ENCODE data around the gene GALNT2.

Gene GALNT2

DNA sequence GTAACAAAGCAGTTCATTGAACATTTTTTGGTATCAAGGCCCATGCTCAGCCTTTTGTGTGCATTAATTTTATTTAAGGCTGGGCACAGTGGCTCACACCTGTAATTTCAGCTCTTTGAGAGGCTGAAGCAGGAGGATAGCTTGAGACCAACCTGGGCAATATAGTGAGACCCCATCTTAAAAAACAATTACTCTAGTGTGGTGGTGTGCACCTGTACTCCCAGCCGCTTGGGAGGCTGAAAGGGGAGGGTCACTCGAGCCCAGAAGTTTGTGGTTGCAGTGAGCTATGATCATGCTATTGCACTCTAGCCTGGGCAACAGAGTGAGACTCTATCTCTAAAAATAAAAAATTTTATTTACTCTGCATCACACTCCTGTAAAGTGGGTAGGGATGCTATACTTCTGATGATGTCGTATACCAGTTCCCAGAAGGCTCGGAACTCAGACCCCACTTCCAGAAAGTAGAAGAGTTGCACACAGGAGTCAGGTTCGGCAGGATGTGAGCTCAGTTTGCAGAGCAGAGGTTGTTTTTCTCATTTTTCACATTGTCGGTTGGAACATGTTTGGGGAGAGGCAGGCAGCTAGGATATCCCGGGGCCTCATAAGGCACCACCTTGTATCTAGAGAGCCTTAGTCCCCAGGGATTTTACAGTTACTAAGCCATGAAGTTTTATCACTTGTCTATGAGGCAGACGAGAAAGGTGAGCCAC lies 144.6 kb downstream of the GALNT2 start:
- no peak for DNase-seq (ENCODE audit: low spot score)

DNA sequence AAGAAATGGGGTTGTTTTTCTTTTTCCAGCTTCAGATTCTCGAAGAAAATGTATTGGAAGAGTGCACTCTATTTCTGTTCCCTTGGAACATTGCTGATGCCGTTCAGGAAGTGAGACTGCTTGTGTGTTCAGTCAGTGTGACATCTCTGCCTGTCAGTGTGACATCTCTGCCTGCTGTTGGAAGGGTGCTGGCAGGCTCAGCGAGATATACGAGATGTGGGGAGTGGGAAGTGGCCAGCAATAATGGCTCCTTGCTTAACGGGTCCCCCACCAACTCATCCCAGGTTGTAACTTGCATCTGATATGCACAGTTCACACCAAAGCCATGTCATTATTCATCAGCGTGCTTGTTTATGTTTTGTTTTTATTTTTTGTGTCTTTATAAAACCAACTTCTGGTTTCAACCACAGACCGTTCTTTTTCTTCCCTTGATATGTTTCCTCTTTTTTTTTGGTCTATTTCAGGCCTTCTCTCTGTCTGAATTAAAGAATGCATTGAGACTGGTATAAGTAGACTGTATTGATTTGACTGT lies 145.4 kb downstream of the GALNT2 start:
- no peak for DNase-seq (ENCODE audit: low spot score)

DNA sequence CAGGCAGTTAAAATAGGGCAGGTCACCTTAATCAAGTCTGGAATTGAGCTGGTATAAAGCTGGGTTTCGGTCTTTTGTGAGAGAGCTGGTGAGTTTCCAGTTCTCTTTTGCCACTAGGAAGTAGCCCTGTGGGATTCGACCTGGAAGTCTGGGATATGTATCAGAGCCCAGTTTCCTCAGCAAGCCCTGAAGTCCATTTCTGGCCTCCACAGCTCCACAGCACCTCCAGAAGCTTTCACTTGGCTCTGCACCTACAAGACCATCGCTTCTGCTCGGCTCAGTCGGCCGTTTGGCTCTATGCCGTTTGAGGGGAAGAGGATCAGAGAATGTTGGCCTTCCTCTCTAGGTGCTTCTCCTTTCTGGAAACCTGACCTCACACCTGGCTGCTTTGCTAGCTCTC lies 148.0 kb downstream of the GALNT2 start:
- peak; percentile 20 for DNase-seq (ENCODE audit: low spot score)

DNA sequence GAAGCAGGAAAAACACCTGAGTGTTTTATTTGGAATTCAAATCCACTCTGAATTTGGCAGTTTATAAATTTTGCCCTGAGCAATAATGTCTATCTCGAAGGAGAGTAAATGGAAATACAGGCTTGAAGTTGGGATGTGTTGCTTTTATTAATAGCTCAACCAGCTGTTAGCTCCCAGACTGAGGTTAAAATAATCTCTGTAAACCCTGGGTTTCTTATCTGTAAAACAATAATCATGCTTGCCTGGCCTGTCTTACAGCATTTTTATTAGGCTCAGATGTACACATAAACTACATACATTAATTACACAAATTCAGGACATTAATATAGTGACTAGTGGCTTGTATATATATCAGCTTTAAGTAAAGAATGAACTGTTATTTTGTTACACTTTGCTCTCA lies 148.5 kb downstream of the GALNT2 start:
- DNase-seq (ENCODE audit: low spot score): no peak

GRCh38 chr1:230216896-230217295 lies 149.9 kb downstream of the GALNT2 start:
- no peak for DNase-seq (ENCODE audit: low spot score)

- no peak for DNase-seq (ENCODE audit: low spot score)
Measured at GRCh38 chr1:230218667-230219066, 151.6 kb downstream of the GALNT2 start.

DNA sequence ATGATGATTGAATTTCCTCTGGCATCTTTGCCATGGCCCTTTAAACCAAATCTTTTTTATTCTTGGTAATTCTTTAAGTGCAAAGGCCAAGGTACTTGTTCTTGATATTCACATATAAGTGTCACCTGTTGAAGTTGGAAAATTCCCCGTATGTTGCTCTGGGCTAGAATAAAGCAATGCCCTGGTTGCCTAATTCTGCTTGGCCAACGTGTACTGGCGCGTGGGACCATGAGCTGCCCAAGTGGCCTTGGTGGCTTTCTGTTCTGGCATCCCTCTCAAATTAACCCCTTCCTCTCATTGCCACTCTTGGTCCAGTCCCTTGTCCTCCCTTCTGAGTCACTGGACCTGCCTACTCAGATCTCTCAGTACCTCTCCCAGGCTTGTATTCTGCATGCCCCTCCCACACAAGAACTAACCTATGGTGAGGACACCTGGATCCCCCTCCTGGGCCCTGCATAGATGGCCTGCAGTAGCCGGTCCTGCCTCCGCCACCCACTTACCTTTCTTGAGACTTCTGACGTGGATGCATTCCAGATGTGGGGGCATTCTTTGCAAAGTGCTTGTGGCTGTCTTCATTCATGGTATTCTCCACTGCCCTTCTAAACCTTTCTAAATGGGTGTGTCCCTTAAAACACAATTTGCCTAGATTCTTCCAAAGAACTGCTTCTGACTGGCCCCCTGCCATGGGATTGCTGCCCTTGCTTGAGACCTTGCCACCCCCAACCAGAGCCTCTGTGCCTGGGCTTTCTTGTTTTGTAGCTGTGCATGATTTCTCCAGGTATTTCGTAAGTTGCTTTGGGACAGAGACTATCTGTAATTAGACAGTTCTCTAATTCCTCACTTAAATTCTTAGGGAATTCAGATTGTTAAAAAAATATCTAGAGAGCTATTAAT lies 152.4 kb downstream of the GALNT2 start:
- no peak for DNase-seq (ENCODE audit: low spot score)

- DNase-seq (ENCODE audit: low spot score): no peak
Measured at GRCh38 chr1:230220478-230220877, 153.4 kb downstream of the GALNT2 start.

GRCh38 chr1:230220907-230221306 lies 153.9 kb downstream of the GALNT2 start:
- no peak for DNase-seq (ENCODE audit: low spot score)

DNA sequence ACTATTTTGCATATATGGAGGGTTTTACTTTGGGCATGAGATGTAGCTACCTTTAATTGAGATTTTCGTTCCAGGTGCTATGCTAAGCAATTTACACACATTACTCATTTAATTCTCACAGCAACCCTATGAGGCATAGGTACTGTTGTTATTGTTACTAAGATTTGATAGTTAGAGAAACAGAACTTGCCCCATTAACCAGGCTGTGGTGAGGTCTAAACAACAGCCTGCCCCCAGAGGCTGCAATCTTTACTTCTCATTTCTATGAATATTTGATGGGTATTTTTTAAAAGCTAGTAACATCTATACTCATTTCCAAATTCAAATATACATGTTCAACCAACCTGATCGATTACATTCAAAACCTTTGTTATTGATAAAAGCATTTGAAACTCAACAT lies 155.6 kb downstream of the GALNT2 start:
- peak; percentile 44 for DNase-seq (ENCODE audit: low spot score)

GRCh38 chr1:230224101-230224960 lies 157.3 kb downstream of the GALNT2 start:
- no peak for DNase-seq (ENCODE audit: low spot score)

- DNase-seq (ENCODE audit: low spot score): no peak
Measured at GRCh38 chr1:230226007-230226800, 159.2 kb downstream of the GALNT2 start.

- no peak for DNase-seq (ENCODE audit: low spot score)
Measured at GRCh38 chr1:230226814-230227213, 159.8 kb downstream of the GALNT2 start.

- no peak for DNase-seq (ENCODE audit: low spot score)
Measured at GRCh38 chr1:230228236-230228897, 161.3 kb downstream of the GALNT2 start.

GRCh38 chr1:230230273-230230672 lies 163.2 kb downstream of the GALNT2 start:
- DNase-seq (ENCODE audit: low spot score): no peak

DNA sequence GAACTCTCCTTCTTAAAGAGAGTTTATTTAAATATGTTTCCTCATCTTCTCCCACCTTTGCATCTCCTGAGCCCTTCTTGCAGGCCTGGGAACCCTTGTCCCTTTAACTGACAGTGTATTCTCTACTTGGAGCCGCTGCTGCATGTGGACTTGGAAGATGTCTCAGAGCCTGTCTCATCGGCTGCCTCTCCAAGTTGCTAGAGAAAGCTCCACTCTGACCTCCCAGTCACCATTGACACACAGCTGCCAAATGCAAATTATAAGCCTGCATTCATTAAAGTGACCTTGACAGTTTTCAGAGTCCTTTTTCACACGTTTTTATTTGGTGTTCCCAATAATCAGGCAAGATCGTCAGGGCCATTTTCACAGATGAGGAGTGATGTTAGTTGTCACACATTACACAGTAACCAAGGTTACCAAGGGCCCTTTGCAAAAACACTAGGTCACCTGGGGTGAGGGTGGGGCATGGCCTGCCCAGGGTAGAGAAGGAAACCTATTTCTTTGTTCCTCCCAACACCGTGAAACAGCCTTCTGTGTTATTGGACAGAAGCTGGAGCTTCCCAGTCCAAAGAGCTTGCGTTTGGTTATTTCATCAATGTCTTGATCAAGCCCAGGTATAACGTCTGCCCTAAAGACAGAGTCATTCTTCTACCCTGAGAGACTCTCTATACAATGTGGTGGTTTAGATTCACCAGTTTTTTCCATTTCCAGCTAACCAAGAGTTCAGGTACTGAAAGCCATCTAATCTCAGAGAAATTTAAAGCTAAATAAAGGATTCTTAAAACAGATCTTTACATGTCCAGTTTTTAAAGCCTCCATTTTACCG lies 164.1 kb downstream of the GALNT2 start:
- DNase-seq (ENCODE audit: low spot score): no peak

DNA sequence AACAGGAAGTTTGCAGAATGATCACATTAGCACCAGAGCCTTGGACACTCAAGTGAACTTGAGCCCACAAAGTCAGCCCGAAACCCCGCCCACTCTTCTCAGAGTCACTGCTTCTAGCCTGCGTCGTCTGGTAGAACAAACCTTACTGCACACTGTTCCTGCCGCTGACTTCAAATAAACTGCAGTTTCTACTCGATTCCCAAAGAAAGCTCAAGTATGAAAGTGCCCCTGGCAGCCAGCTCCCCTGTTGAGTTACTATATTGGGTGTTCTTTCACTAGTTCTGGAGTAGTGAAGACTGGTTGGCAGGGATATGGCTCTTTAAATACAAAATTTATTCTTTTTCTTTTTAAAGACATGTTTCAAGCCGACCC lies 164.7 kb downstream of the GALNT2 start:
- no peak for DNase-seq (ENCODE audit: low spot score)

- no peak for DNase-seq (ENCODE audit: low spot score)
Measured at GRCh38 chr1:230232371-230232771, 165.3 kb downstream of the GALNT2 start.

DNA sequence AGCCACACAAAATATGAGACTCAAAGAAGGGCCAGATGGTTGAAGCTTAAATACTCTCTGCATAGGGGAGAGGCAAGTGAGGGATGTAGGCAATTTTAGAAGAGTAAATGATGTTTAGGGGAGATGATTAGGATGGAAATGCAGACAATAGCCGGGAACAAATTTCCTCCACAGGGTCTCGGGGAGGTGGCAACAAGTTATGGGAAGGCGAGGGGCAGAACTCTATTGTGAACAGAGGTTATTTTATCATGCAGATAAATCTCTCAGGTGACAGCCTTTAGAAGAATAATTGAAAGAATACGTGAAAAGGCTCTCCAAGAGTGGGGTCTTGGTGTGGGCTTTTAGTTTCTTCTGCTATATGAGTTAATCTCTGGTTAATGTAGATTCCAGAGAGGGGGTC lies 166.7 kb downstream of the GALNT2 start:
- DNase-seq (ENCODE audit: low spot score): no peak

DNA sequence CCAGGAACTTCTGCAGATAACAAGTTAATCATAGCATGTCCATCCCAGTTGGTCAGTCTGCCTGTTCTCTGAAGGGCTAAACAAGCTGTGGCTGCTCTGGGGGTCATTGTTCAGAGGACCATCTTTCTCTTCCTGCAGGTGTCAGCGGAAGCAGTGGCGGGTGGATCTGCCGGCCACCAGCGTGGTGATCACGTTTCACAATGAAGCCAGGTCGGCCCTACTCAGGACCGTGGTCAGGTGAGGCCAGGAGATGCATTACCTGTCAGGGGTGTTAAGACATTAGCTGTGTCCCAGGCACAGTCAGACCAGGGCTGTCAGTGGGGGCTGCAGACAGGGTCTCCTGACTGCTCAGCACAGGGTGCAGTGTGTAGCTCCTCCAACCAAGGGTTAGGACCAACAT lies 168.8 kb downstream of the GALNT2 start:
- no peak for DNase-seq (ENCODE audit: low spot score)

All from GM03348 (cell line).